ENCODE data around the gene RNF217. TPM values are rescaled to one million over a fixed set of nuclear protein-coding genes. Genes with fewer than 3 reads are reported as not detected.
"Not testable (repeated sequence)": the region's sequence is repeated elsewhere in the genome, so short reads cannot be mapped to it uniquely, and the experiment has no call there.

The RNF217 gene
- 4.4 and 9.9 TPM in 2 replicates for total RNA-seq (2014; rRNA removed; shearing (Covaris generic))

GRCh38 chr6:124961777-124962638, at the start of gene RNF217:
Gene RNF217 (plus strand): TSS chr6:124962437. CDS start chr6:124962545, 108 bp downstream.
- no peak for DNase-seq (ENCODE audit: low spot score)

- no peak for DNase-seq (ENCODE audit: low spot score)
Measured at GRCh38 chr6:124913056-124913455, 49.2 kb upstream of the RNF217 start.

GRCh38 chr6:124917769-124918168, 44.5 kb upstream of the RNF217 start:
- DNase-seq (ENCODE audit: low spot score), result no peak

- not testable (repeated sequence) for DNase-seq (ENCODE audit: low spot score)
Measured at GRCh38 chr6:124919703-124920102, 42.5 kb upstream of the RNF217 start.

GRCh38 chr6:124924333-124924759, 37.9 kb upstream of the RNF217 start:
- peak; percentile 61 for DNase-seq (ENCODE audit: low spot score)

- no peak for DNase-seq (ENCODE audit: low spot score)
Measured at GRCh38 chr6:124926435-124926834, 35.8 kb upstream of the RNF217 start.

GRCh38 chr6:124927806-124928205, 34.4 kb upstream of the RNF217 start:
- peak; percentile 36 for DNase-seq (ENCODE audit: low spot score)

GRCh38 chr6:124928851-124929250, 33.4 kb upstream of the RNF217 start:
- peak; percentile 46 for DNase-seq (ENCODE audit: low spot score)

- no peak for DNase-seq (ENCODE audit: low spot score)
Measured at GRCh38 chr6:124937645-124938044, 24.6 kb upstream of the RNF217 start.

- DNase-seq (ENCODE audit: low spot score), result no peak
Measured at GRCh38 chr6:124941259-124941658, 21.0 kb upstream of the RNF217 start.

- DNase-seq (ENCODE audit: low spot score), result no peak
Measured at GRCh38 chr6:124943658-124944057, 18.6 kb upstream of the RNF217 start.

GRCh38 chr6:124947971-124948451, 14.2 kb upstream of the RNF217 start:
- DNase-seq (ENCODE audit: low spot score), result no peak

- no peak for DNase-seq (ENCODE audit: low spot score)
Measured at GRCh38 chr6:124949706-124950105, 12.5 kb upstream of the RNF217 start.

- DNase-seq (ENCODE audit: low spot score), result no peak
Measured at GRCh38 chr6:124953808-124954207, 8.4 kb upstream of the RNF217 start.

- no peak for DNase-seq (ENCODE audit: low spot score)
Measured at GRCh38 chr6:124955108-124955856, 7.0 kb upstream of the RNF217 start.

GRCh38 chr6:124956018-124956417, 6.2 kb upstream of the RNF217 start:
- no peak for DNase-seq (ENCODE audit: low spot score)

- no peak for DNase-seq (ENCODE audit: low spot score)
Measured at GRCh38 chr6:124958149-124958548, 4.1 kb upstream of the RNF217 start.

GRCh38 chr6:124958759-124959354, 3.4 kb upstream of the RNF217 start:
- no peak for DNase-seq (ENCODE audit: low spot score)

GRCh38 chr6:124960757-124961463, 1.3 kb upstream of the RNF217 start:
- DNase-seq (ENCODE audit: low spot score), result no peak

GRCh38 chr6:124961464-124961776, 817 bp upstream of the RNF217 start:
- DNase-seq (ENCODE audit: low spot score), result no peak

GRCh38 chr6:124962639-124963415, 590 bp downstream of the RNF217 start:
- DNase-seq (ENCODE audit: low spot score), result no peak
